Measurements from ENCODE around the gene SSR1.

The SSR1 gene

GRCh38 chr6:7298113-7298512 is 14.9 kb downstream of the SSR1 start:
- no peaks in the 10 kb centered on the region for H3K9me3 ChIP-seq (ENCODE audit: insufficient read depth, low read depth, low read length)
- peaks cover 26% of the 10 kb centered on the region for H3K79me2 ChIP-seq (ENCODE audit: insufficient read depth, low read length)
- H3F3A ChIP-seq (ENCODE audit: low read depth): no peaks in the 10 kb centered on the region
- H3K9me2 ChIP-seq (replicated peaks; ENCODE audit: low read depth, low read length): no peaks in the 10 kb centered on the region
- H3K4me2 ChIP-seq (ENCODE audit: low read depth, low read length, poor library complexity, severe bottlenecking): no peak overlapping the region
- no peak overlapping the region for H2AFZ ChIP-seq (ENCODE audit: low read length)
- no peak for TF ChIP-seq EZH2phosphoT487 (IDR thresholded peaks at IDR 0.05; ENCODE audit: borderline replicate concordance)
- TF ChIP-seq, protein P1, sequence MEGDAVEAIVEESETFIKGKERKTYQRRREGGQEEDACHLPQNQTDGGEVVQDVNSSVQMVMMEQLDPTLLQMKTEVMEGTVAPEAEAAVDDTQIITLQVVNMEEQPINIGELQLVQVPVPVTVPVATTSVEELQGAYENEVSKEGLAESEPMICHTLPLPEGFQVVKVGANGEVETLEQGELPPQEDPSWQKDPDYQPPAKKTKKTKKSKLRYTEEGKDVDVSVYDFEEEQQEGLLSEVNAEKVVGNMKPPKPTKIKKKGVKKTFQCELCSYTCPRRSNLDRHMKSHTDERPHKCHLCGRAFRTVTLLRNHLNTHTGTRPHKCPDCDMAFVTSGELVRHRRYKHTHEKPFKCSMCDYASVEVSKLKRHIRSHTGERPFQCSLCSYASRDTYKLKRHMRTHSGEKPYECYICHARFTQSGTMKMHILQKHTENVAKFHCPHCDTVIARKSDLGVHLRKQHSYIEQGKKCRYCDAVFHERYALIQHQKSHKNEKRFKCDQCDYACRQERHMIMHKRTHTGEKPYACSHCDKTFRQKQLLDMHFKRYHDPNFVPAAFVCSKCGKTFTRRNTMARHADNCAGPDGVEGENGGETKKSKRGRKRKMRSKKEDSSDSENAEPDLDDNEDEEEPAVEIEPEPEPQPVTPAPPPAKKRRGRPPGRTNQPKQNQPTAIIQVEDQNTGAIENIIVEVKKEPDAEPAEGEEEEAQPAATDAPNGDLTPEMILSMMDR (conservative IDR thresholded peaks at IDR 0.05; ENCODE audit: low read length): no peak
- H3K4me3 ChIP-seq (ENCODE audit: low read length, poor library complexity, severe bottlenecking): no peak overlapping the region
- peaks cover 43% of the 10 kb centered on the region for H4K20me1 ChIP-seq (ENCODE audit: insufficient read depth, low read length, poor library complexity, severe bottlenecking)
- H3K36me3 ChIP-seq (ENCODE audit: insufficient read depth, low read length): peaks cover 85% of the 10 kb centered on the region
- peaks cover 19% of the 10 kb centered on the region for H3K4me1 ChIP-seq (ENCODE audit: insufficient read depth, low read length, poor library complexity, severe bottlenecking)
- no peak overlapping the region for H3K9ac ChIP-seq (ENCODE audit: low read depth, low read length, poor library complexity, severe bottlenecking)
- no peaks in the 10 kb centered on the region for H3K27me3 ChIP-seq (ENCODE audit: insufficient read depth, low read length, poor library complexity, severe bottlenecking)

- no peaks in the 10 kb centered on the region for H3F3A ChIP-seq (ENCODE audit: low read depth)
- no peak for TF ChIP-seq EZH2phosphoT487 (IDR thresholded peaks at IDR 0.05; ENCODE audit: borderline replicate concordance)
- TF ChIP-seq, protein P1 (conservative IDR thresholded peaks at IDR 0.05; ENCODE audit: low read length): no peak
- no peaks in the 10 kb centered on the region for H3K9me2 ChIP-seq (replicated peaks; ENCODE audit: low read depth, low read length)
- no peak overlapping the region for H3K9ac ChIP-seq (ENCODE audit: low read depth, low read length, poor library complexity, severe bottlenecking)
- H4K20me1 ChIP-seq (ENCODE audit: insufficient read depth, low read length, poor library complexity, severe bottlenecking): peaks cover 40% of the 10 kb centered on the region
- H3K4me3 ChIP-seq (ENCODE audit: low read length, poor library complexity, severe bottlenecking): no peak overlapping the region
- peaks cover 84% of the 10 kb centered on the region for H3K36me3 ChIP-seq (ENCODE audit: insufficient read depth, low read length)
- H3K4me2 ChIP-seq (ENCODE audit: low read depth, low read length, poor library complexity, severe bottlenecking): peak overlapping the region; percentile 17
- H3K79me2 ChIP-seq (ENCODE audit: insufficient read depth, low read length): peaks cover 22% of the 10 kb centered on the region
- no peak overlapping the region for H2AFZ ChIP-seq (ENCODE audit: low read length)
- H3K4me1 ChIP-seq (ENCODE audit: insufficient read depth, low read length, poor library complexity, severe bottlenecking): peaks cover 19% of the 10 kb centered on the region
- no peaks in the 10 kb centered on the region for H3K27me3 ChIP-seq (ENCODE audit: insufficient read depth, low read length, poor library complexity, severe bottlenecking)
- H3K9me3 ChIP-seq (ENCODE audit: insufficient read depth, low read depth, low read length): no peaks in the 10 kb centered on the region
Observed at GRCh38 chr6:7296602-7297001, 16.4 kb downstream of the SSR1 start.

- TF ChIP-seq, protein P1 (conservative IDR thresholded peaks at IDR 0.05; ENCODE audit: low read length): no peak
- TF ChIP-seq EZH2phosphoT487 (IDR thresholded peaks at IDR 0.05; ENCODE audit: borderline replicate concordance): no peak
- peaks cover 83% of the 10 kb centered on the region for H3K36me3 ChIP-seq (ENCODE audit: insufficient read depth, low read length)
Observed at GRCh38 chr6:7295916-7296315, 17.1 kb downstream of the SSR1 start.

More at GRCh38 chr6:7295916-7296315, 17.1 kb downstream of the SSR1 start:
- Histone ChIP-seq H3K9ac (ENCODE audit: low read depth, low read length, poor library complexity, severe bottlenecking) (no peak overlapping the region), H3K27me3 (ENCODE audit: insufficient read depth, low read length, poor library complexity, severe bottlenecking) (no peaks in the 10 kb centered on the region), H2AFZ (ENCODE audit: low read length) (no peak overlapping the region), H3K4me2 (ENCODE audit: low read depth, low read length, poor library complexity, severe bottlenecking) (peak overlapping the region; percentile 17), H4K20me1 (ENCODE audit: insufficient read depth, low read length, poor library complexity, severe bottlenecking) (peaks cover 33% of the 10 kb centered on the region), H3K79me2 (ENCODE audit: insufficient read depth, low read length) (peaks cover 15% of the 10 kb centered on the region), H3K9me2 (replicated peaks; ENCODE audit: low read depth, low read length) (no peaks in the 10 kb centered on the region), H3K4me1 (ENCODE audit: insufficient read depth, low read length, poor library complexity, severe bottlenecking) (peaks cover 19% of the 10 kb centered on the region), H3K9me3 (ENCODE audit: insufficient read depth, low read depth, low read length) (no peaks in the 10 kb centered on the region), H3F3A (ENCODE audit: low read depth) (no peaks in the 10 kb centered on the region), H3K4me3 (ENCODE audit: low read length, poor library complexity, severe bottlenecking) (no peak overlapping the region)

Data from Loucy (cell line).